Measurements from ENCODE around the gene XYLT2.

DNA sequence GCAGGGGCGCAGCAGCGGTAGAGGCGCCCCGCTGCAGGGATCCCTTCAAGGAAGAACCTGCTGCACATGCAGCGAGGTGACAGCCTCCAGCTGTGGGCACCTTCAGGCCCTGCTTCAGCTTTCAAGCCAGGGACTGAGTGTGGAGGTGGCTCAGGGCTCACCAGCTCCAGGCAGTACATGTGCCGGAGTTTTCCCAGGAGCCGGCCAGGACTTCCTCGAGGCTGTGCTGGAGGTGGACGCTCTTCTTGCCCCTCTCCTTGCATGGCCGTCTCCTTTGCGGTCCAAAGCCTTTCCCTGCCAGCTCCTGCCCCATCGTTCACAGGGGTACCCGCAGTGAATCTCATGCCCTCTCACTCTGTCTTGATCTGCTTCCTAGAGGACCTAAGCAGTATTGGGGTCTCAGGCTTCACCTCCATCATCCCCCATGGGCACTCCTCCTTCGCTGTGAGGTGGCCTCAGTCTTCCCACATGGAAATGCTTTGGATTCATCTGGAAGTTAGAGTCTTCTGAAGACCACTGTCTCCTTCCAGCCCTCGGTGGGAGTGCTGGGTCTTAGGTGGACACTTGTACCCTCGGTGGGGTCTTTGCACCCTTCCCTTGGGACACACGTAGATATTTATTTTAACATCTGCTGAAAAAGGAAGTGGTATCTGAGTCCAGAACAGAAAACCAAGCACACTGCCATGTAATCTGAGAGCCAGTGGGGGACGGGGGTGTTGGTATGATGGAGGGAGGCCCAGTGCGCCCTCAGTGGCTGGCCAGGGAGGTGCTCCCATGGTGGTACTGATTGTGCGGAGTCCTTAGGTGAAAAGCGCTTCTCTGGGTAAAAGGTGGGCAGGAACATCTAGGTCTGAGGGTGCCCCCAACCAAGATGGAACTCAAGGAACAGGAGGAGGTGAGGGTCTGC is 7.0 kb downstream of the XYLT2 start:
- TF ChIP-seq, protein P1, sequence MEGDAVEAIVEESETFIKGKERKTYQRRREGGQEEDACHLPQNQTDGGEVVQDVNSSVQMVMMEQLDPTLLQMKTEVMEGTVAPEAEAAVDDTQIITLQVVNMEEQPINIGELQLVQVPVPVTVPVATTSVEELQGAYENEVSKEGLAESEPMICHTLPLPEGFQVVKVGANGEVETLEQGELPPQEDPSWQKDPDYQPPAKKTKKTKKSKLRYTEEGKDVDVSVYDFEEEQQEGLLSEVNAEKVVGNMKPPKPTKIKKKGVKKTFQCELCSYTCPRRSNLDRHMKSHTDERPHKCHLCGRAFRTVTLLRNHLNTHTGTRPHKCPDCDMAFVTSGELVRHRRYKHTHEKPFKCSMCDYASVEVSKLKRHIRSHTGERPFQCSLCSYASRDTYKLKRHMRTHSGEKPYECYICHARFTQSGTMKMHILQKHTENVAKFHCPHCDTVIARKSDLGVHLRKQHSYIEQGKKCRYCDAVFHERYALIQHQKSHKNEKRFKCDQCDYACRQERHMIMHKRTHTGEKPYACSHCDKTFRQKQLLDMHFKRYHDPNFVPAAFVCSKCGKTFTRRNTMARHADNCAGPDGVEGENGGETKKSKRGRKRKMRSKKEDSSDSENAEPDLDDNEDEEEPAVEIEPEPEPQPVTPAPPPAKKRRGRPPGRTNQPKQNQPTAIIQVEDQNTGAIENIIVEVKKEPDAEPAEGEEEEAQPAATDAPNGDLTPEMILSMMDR (IDR thresholded peaks at IDR 0.05), result no peak
- no peak for TF ChIP-seq POLR2A (IDR thresholded peaks at IDR 0.05)

Measured in body of pancreas (tissue), 4 donors.